Sigmoid colon (tissue), 4 donors: ENCODE results near the gene DOCK1.

Experiments
- CTCF ChIP-seq, 4 experiments: fragments of 450-650 bp in 3 of 4; fragments of 200-600 bp in 1 of 4; IDR thresholded peaks; one replicate each; pipeline ENCODE4 v1.5.1; 2016 to 2019; ENCODE audit warnings: antibody characterized with exemption in 4 of 4, mild to moderate bottlenecking in 3 of 4, moderate library complexity in 2 of 4
- EP300 ChIP-seq, 4 donors: sonication (generic); formaldehyde crosslinking; IDR thresholded peaks; one replicate each; pipeline ENCODE4 v1.6.1; 2017; ENCODE audit warnings: antibody characterized with exemption in 4 of 4
- POLR2A ChIP-seq, 2 donors: fragments of 450-650 bp; IDR thresholded peaks; one replicate each; pipeline ENCODE4 v1.6.1; 2016; ENCODE audit warnings: antibody characterized with exemption in 2 of 2, mild to moderate bottlenecking in 2 of 2, moderate library complexity in 2 of 2

GRCh38 chr10:127158662-127159061, 253.4 kb downstream of the DOCK1 start:
- TF ChIP-seq POLR2A (IDR thresholded peaks at IDR 0.05): no peak
- TF ChIP-seq CTCF (IDR thresholded peaks at IDR 0.05): no peak
- no peak for TF ChIP-seq EP300 (IDR thresholded peaks at IDR 0.05)
